BLaER1 treated with 17β-estradiol and CSF1 and Interleukin-3, amounts not matched to agents 10 nM and 100 nM (cell line): ENCODE results near the gene SNX30.

Source experiments
- H3K27ac ChIP-seq, 11 experiments: shearing (Covaris generic); formaldehyde crosslinking; 2 replicates each; pipeline ENCODE4 v1.8.1; 2022
- H3K27me3 ChIP-seq, 11 experiments: shearing (Covaris generic); formaldehyde crosslinking; 2 replicates each; pipeline ENCODE4 v1.8.1; 2022
- H3K36me3 ChIP-seq, 11 experiments: shearing (Covaris generic); formaldehyde crosslinking; 2 replicates each; pipeline ENCODE4 v1.8.1; 2022
- H3K4me1 ChIP-seq, 10 experiments: shearing (Covaris generic); formaldehyde crosslinking; 2 replicates each; pipeline ENCODE4 v1.8.1; 2022
- H3K4me2 ChIP-seq, 11 experiments: shearing (Covaris generic); formaldehyde crosslinking; 2 replicates each; pipeline ENCODE4 v1.8.1; 2022
- H3K4me3 ChIP-seq, 10 experiments: shearing (Covaris generic); formaldehyde crosslinking; 2 replicates each; pipeline ENCODE4 v1.8.1; 2022
- H3K9ac ChIP-seq, 11 experiments: shearing (Covaris generic); formaldehyde crosslinking; 2 replicates each; pipeline ENCODE4 v1.8.1; 2022
- H3K9me3 ChIP-seq, 11 experiments: shearing (Covaris generic); formaldehyde crosslinking; replicated peaks in 1 of 11; 2 replicates each; pipeline ENCODE4 v1.8.1; 2022
- H4K20me1 ChIP-seq, 11 experiments: shearing (Covaris generic); formaldehyde crosslinking; 2 replicates each; pipeline ENCODE4 v1.8.1; 2022
- Cebpa-rat ChIP-seq, 11 experiments: shearing (Covaris generic); IDR thresholded peaks; 2 replicates each; pipeline ENCODE4 v1.8.1; 2022

The SNX30 gene

GRCh38 chr9:112846528-112847488 is 96.2 kb downstream of the SNX30 start:
- no peak overlapping the region for H3K4me3 ChIP-seq
- H3K27ac ChIP-seq, result peak overlapping the region in 8 of 11 experiments; percentile 18 to 78 (median 58); a peak in 15 of 22 replicates
- H4K20me1 ChIP-seq, result no peaks in the 10 kb centered on the region
- peaks cover 5 to 84% (median 51%) of the 10 kb centered on the region in 10 experiments; a peak in 17 of 20 replicates for H3K4me1 ChIP-seq
- H3K4me2 ChIP-seq, result peak overlapping the region in 9 of 11 experiments; percentile 34 to 75 (median 69); a peak in 15 of 22 replicates
- H3K9me3 ChIP-seq, result peaks cover 0 to 11% (median 0%) of the 10 kb centered on the region in 11 experiments; a peak in 2 of 22 replicates
- no peaks in the 10 kb centered on the region for H3K27me3 ChIP-seq
- peak overlapping the region in 4 of 11 experiments; percentile 7 to 43 (median 24); a peak in 4 of 22 replicates for H3K9ac ChIP-seq
- no peak for TF ChIP-seq Cebpa-rat (IDR thresholded peaks at IDR 0.05)
- peaks cover 6 to 52% (median 39%) of the 10 kb centered on the region in 11 experiments; a peak in 19 of 22 replicates for H3K36me3 ChIP-seq

GRCh38 chr9:112848316-112849151 is 98.0 kb downstream of the SNX30 start:
- no peaks in the 10 kb centered on the region for H4K20me1 ChIP-seq
- no peak for TF ChIP-seq Cebpa-rat (IDR thresholded peaks at IDR 0.05)

GRCh38 chr9:112849363-112849922 is 98.9 kb downstream of the SNX30 start:
- Histone ChIP-seq H4K20me1 (no peaks in the 10 kb centered on the region), H3K9me3 (peaks cover 0 to 5% (median 0%) of the 10 kb centered on the region in 11 experiments; a peak in 1 of 22 replicates), H3K27me3 (no peaks in the 10 kb centered on the region), H3K4me1 (peaks cover 5 to 93% (median 56%) of the 10 kb centered on the region in 10 experiments; a peak in 17 of 20 replicates), H3K4me3 (no peak overlapping the region), H3K4me2 (peak overlapping the region in 6 of 11 experiments; percentile 55 to 74 (median 64); a peak in 10 of 22 replicates), H3K9ac (no peak overlapping the region; a peak in 1 of 22 replicates), H3K36me3 (peaks cover 9 to 61% (median 46%) of the 10 kb centered on the region in 11 experiments; a peak in 19 of 22 replicates), H3K27ac (peak overlapping the region in 6 of 11 experiments; percentile 53 to 78 (median 60); a peak in 10 of 22 replicates)
- TF ChIP-seq Cebpa-rat (IDR thresholded peaks at IDR 0.05), result no peak

More at GRCh38 chr9:112848316-112849151, 98.0 kb downstream of the SNX30 start:
- Histone ChIP-seq H3K4me1 (peaks cover 5 to 91% (median 54%) of the 10 kb centered on the region in 10 experiments; a peak in 17 of 20 replicates), H3K36me3 (peaks cover 9 to 54% (median 40%) of the 10 kb centered on the region in 11 experiments; a peak in 19 of 22 replicates), H3K27me3 (no peaks in the 10 kb centered on the region), H3K9ac (peak overlapping the region in 4 of 11 experiments; percentile 19 to 48 (median 24); a peak in 6 of 22 replicates), H3K4me3 (no peak overlapping the region), H3K9me3 (peaks cover 0 to 9% (median 0%) of the 10 kb centered on the region in 11 experiments; a peak in 2 of 22 replicates), H3K27ac (peak overlapping the region in 8 of 11 experiments; percentile 8 to 78 (median 60); a peak in 15 of 22 replicates), H3K4me2 (peak overlapping the region in 9 of 11 experiments; percentile 25 to 74 (median 58); a peak in 17 of 22 replicates)

GRCh38 chr9:112850840-112851239 is 100.3 kb downstream of the SNX30 start:
- Histone ChIP-seq H3K9ac (0 out of 22 replicates have a peak overlapping the region, but pooled peaks of 1 of the 11 experiments have one; percentile 22), H3K9me3 (no peaks in the 10 kb centered on the region), H3K4me3 (no peak overlapping the region), H3K27ac (peak overlapping the region in 6 of 11 experiments; percentile 4 to 78 (median 39); a peak in 6 of 22 replicates), H3K4me2 (no peak overlapping the region), H3K4me1 (peaks cover 5 to 93% (median 57%) of the 10 kb centered on the region in 10 experiments; a peak in 17 of 20 replicates), H4K20me1 (no peaks in the 10 kb centered on the region), H3K36me3 (peaks cover 9 to 65% (median 46%) of the 10 kb centered on the region in 11 experiments; a peak in 19 of 22 replicates), H3K27me3 (no peaks in the 10 kb centered on the region)
- TF ChIP-seq Cebpa-rat (IDR thresholded peaks at IDR 0.05), result no peak

DNA sequence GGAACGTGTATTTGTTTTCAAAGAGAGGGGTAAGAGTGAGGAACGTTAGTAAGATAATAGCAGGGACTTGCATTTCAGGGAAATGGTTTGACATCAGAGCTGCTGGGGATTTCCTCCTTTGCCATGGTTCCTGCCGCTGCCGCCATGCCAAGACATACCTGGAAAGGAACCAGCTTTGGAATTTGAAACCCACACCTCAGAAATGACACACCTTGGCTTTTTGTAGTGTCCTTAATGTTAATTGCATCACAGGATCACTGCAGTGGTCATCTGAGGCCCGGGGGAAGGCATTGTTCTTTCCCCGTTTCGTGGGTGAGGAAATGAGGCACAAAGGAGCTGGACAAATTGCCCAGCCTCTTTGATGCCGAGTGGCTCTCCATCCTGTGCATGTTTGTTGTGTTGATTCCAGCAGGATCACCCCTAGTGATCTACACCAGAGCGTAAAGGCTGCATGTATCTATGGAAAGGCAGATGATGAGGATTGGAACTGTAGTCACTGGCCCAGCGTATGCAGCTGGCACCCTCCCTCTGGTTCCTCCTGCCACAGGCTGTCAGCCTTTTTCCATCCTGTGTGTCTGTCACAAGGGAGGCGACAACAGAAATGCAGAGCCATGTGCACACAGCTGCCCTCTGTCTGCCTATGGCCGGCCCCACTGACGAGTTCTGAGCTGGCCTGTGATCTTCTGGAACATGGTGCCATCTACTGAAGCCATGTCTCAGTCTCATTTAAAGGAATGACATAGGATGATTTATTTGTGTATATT is 102.4 kb downstream of the SNX30 start:
- Histone ChIP-seq H3K4me3 (no peak overlapping the region), H3K9me3 (no peaks in the 10 kb centered on the region), H3K4me2 (peak overlapping the region in 5 of 11 experiments; percentile 12 to 53 (median 45); a peak in 7 of 22 replicates), H3K4me1 (peaks cover 5 to 93% (median 52%) of the 10 kb centered on the region in 10 experiments; a peak in 17 of 20 replicates), H3K36me3 (peaks cover 9 to 61% (median 46%) of the 10 kb centered on the region in 11 experiments; a peak in 19 of 22 replicates), H3K27ac (peak overlapping the region in 4 of 11 experiments; percentile 35 to 98 (median 40); a peak in 8 of 22 replicates), H3K9ac (no peak overlapping the region), H3K27me3 (no peaks in the 10 kb centered on the region), H4K20me1 (no peaks in the 10 kb centered on the region)
- TF ChIP-seq Cebpa-rat (IDR thresholded peaks at IDR 0.05), result no peak

GRCh38 chr9:112853882-112854585 is 103.5 kb downstream of the SNX30 start:
- Histone ChIP-seq H4K20me1 (no peaks in the 10 kb centered on the region), H3K4me2 (peak overlapping the region in 4 of 11 experiments; percentile 75 to 95 (median 84); a peak in 6 of 22 replicates), H3K27me3 (no peaks in the 10 kb centered on the region), H3K36me3 (peaks cover 9 to 58% (median 46%) of the 10 kb centered on the region in 11 experiments; a peak in 19 of 22 replicates), H3K27ac (peak overlapping the region in 7 of 11 experiments; percentile 46 to 100 (median 98); a peak in 11 of 22 replicates), H3K4me1 (peaks cover 5 to 90% (median 50%) of the 10 kb centered on the region in 10 experiments; a peak in 18 of 20 replicates), H3K9ac (peak overlapping the region in 1 of 11 experiments; percentile 0; a peak in 2 of 22 replicates), H3K4me3 (no peak overlapping the region), H3K9me3 (no peaks in the 10 kb centered on the region)
- no peak for TF ChIP-seq Cebpa-rat (IDR thresholded peaks at IDR 0.05)
